EH (cell line): ENCODE data around the gene POU2F2.
A peak's percentile ranks its signal among the peaks of the same experiment; 100 is the strongest.

ENCODE experiments used
- DNase-seq: peaks from one replicate; pipeline ENCODE4 v3.0.0-alpha.2; 2015; ENCODE audit warnings: low read depth

POU2F2 gene

GRCh38 chr19:42079886-42080763 is 52.1 kb downstream of the POU2F2 start:
- DNase-seq: no peak

GRCh38 chr19:42079276-42079669 is 53.0 kb downstream of the POU2F2 start:
- no peak for DNase-seq

DNA sequence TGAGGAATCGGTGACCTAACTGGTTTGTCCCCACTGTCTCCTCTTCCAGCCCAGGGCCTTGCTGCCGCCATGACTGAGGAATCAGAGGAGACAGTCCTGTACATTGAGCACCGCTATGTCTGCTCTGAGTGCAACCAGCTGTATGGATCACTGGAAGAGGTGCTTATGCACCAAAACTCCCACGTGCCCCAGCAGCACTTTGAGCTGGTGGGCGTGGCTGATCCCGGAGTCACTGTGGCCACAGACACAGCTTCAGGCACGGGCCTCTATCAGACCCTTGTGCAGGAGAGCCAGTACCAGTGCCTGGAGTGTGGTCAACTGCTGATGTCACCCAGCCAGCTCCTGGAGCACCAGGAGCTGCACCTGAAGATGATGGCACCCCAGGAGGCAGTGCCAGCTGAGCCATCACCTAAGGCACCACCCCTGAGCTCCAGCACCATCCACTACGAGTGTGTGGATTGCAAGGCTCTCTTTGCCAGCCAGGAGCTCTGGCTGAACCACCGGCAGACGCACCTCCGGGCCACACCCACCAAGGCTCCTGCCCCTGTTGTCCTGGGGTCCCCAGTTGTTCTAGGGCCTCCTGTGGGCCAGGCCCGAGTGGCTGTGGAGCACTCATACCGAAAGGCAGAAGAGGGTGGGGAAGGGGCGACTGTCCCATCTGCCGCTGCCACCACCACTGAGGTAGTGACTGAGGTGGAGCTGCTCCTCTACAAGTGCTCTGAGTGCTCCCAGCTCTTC is 53.5 kb downstream of the POU2F2 start:
- DNase-seq: no peak

GRCh38 chr19:42078058-42078457 is 54.2 kb downstream of the POU2F2 start:
- DNase-seq: no peak

- no peak for DNase-seq
Observed at GRCh38 chr19:42076380-42076944, 55.8 kb downstream of the POU2F2 start.

- peak; percentile 100 for DNase-seq
Observed at GRCh38 chr19:42075616-42076379, 56.4 kb downstream of the POU2F2 start, which contains the start of gene ZNF574. TSS of gene ZNF574 (plus strand) at chr19:42076166. CDS start at chr19:42078607, 2,441 bp downstream.

DNA sequence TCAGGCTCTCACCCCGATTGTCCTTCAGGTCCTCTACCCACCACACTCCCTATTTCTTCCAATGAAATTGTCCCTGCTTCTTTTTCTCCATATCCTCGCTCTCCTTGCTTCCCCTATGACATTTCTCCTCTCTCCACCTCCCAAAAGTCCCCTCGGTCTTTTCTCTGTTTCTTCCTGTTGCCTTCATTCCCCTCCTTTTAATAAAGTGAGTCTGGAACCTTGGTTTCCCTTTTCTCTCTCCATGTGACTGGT is 57.0 kb downstream of the POU2F2 start:
- no peak for DNase-seq

- no peak for DNase-seq
Observed at GRCh38 chr19:42074513-42075363, 57.5 kb downstream of the POU2F2 start.

DNA sequence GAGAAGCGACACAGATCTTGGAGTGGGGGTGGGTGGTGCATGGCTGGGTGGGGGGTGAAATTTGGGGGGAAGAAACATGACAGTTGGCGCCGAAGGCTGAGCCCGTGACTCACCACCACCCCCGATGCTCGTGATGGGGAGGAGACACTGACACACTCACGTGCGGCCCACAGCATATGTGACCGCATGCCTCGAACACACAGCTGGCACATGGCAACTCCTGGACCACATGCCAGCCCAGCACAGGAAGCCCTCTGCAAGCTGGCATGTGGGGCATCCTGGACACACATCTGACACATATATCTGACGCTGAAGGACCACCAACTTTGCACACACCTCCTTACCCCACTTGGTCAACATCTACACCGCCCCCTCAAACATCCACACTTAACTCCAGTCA is 61.0 kb downstream of the POU2F2 start:
- no peak for DNase-seq

- no peak for DNase-seq
Observed at GRCh38 chr19:42069619-42070351, 62.5 kb downstream of the POU2F2 start, which contains the start of gene GRIK5. TSS of gene GRIK5 (minus strand) at chr19:42070206. CDS start at chr19:42065770, 4,436 bp downstream.

DNA sequence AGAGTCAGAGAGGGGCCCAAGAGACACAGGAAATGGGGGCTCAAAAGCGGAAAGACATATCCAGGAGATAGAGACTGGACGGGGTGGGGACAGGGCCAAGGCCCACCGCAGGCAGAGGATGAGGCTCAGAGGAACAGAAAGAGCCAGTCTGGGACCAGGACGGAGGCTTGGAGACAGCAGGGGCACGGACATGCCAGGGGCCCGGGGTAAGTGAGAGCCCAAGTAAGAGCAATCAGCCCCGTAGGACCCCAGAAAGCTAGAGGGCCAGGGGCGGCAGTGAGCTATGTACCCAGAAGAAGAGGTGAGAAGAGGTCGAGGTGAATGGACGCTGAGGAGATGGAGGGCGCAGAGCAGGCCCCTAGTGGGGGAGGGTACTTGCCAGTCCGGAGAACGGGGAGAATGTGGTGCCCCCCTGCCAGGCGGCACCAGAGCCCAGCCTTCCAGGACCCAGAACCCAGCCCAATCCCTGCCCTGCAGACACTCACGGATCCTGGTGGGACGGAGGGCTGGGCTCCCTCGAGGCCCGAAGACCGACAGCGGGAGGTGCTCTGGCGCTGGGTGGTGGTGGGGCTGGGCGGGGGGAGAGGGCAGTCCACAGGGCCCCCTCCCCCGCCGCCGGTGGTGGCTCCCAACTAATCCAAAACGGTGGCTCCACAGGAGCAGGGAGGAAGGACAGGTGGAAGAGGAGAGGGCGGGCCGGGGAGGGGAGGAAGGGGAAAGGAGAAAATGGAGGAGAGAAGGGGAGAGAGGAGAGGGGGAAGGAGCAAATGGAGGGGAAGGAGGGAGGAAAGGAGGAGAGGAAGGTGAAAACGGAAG is 63.3 kb downstream of the POU2F2 start:
- DNase-seq: no peak

GRCh38 chr19:42068361-42068755 is 63.9 kb downstream of the POU2F2 start:
- DNase-seq: no peak

DNA sequence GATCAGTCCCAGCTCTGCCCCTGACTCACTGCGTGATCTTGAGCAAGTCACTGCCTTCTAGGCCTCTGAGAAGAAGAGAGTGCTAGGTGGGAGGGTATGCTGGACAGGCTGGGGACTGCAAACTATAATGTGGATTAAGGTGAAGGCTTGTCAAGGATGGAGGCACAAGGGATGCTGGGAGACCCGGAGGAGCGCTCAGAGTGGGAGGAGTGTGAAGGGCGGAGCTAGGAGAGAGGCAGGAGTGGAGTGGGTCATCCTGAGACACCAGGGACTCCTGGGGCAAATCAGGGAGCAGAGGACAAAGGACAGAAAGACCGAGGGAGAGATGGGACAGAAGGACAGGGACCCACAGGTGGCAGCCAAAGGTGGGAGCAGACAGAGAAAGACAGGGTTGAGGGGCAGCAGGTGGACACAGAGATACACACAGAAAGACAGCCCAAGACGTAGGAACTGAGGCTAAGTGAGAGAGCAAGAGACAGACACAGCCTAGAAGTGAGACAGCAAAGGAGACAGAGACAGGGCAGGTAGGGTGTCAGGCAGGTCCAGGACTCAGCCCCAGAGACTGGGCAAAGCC is 64.8 kb downstream of the POU2F2 start:
- no peak for DNase-seq

DNA sequence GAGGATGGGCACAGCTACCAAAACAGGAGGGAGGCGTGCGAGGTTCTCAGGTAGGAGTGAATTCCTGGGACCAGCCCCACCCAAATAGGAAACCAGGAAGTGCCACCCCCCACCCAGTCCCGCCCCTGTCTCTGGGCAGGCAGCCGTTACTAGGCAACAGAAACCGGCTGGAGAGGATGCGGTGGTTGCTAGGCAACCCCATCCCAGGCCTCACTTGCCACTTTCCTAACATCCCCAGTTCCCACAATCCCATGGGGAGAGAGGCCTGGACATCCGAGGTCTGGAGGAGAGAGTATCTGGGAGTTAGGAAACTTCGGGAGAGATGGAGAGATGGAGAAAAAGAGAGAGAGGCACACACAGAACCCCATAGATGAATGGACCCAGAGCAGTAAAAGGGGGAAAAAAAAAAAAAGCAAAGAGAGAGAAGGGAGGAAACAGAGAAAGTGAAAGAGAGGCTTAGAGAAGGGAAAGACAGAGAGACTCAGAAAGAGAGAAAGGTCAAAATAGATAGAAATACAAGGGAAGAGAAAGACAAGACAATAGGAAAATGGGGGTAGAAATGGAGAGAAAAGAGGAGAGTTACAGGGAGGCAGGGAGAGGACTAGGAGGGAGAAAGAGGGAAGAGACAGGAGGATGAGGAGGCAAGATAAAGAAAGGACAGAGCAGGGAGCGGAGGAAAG is 66.0 kb downstream of the POU2F2 start:
- DNase-seq: peak; percentile 53

DNA sequence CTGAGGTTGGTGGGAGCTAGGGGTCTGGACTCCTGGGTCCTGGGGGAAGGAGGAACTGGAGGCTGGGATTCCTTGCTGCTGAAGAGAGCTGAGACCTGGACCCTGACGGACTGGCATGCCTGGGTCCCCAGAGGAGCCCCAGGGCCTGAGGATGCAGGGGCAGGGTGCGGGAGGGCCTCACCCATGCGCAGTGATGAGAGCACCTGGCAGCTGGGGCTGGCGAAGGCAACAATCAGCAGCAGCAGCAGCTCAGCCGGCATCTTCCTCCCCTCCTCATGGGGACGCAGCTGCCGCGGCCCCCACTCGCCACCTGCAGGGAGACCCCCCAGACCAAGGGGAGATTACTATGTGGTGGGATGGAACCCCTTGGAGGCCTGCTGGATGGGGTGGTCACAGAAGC is 66.7 kb downstream of the POU2F2 start:
- DNase-seq: no peak

- DNase-seq: no peak
Observed at GRCh38 chr19:42065051-42065450, 67.2 kb downstream of the POU2F2 start.

DNA sequence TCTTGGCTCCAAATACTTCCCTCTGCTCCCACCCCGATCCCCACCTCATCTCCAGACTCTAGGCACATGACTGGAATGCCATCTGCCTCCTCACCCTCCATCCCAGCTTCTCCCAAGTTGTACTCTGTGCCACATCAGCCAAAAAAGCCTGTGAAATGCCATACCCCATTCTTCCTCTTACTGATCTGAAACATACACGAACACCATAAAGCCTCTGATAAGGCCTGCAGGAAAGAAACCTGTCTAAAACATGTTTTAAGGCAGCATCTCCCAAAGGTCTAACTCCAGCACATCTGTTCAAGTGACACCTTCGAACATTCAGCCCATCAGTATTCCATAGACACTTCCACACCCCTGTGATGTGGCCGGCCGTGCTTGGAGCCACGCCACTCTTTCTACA is 67.8 kb downstream of the POU2F2 start:
- DNase-seq: no peak

- no peak for DNase-seq
Observed at GRCh38 chr19:42062381-42062780, 69.9 kb downstream of the POU2F2 start.

DNA sequence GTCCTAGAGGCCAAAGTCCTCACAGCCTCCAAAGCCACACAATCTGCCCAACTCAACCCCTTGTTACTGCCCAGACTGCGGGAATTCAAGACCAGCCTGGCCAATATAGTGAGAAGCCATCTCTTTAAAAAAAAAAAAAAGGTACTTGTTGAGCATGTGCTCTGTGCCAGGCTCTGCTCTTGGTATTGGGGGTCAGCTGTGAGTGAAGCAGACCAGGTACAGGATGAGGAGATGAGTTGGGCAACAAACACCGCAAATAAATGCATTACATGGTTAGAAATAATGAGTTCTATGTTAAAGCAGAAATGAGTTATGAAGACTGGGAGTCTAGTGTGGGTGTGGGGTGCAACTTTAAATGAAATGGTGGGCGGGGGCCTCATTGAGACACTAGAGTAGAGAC is 72.1 kb downstream of the POU2F2 start:
- no peak for DNase-seq
